ENCODE measurements around the gene SCUBE1. TPM values are rescaled to one million over a fixed set of nuclear protein-coding genes. Genes with fewer than 3 reads are reported as not detected.

Gene SCUBE1
- total RNA-seq, 3 donors from 2014 or later (not counting 1 experiment from before 2014, with no cell fraction given) = 0.05 to 1.2 (median 0.11) TPM

DNA sequence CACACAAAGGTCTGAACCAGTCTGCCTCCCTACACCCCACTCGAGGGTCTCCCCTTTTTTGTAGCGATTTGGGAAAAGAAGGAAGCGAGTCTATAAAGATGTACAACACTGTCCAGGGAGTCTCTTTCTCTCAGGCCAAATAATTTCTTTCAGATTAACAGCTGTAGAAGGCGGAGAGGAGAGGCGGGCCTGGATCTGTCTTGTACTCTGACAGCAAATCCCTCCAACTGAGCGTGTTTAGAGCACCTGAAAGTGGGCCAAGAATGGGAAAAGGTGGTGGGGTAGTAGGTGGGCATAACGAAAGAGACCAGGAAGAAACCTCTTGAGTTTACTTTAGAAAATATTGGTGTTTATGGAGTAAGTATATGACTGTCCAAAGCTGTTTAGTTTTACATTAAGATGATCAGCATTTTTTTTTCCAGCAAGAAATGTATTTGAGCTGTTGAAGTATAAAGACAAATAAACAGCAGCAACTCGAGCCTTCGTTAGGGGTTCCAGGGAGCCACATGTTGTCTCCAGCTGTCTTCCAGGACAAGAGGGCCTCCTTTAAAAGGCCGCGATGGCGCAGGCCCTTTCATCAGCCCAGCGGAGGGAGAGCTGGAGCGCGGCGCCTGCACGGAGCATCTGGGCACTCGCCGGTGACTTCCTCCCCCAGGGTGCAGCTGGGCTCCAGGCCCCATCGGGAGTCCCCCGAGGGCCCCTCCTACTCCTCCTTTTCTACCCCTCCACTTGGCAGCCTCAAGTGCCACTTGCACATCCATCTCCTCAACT is 34.9 kb downstream of the SCUBE1 start:
- no peak overlapping the region for H3K27ac Mint-ChIP-seq
- TF ChIP-seq, protein P1, sequence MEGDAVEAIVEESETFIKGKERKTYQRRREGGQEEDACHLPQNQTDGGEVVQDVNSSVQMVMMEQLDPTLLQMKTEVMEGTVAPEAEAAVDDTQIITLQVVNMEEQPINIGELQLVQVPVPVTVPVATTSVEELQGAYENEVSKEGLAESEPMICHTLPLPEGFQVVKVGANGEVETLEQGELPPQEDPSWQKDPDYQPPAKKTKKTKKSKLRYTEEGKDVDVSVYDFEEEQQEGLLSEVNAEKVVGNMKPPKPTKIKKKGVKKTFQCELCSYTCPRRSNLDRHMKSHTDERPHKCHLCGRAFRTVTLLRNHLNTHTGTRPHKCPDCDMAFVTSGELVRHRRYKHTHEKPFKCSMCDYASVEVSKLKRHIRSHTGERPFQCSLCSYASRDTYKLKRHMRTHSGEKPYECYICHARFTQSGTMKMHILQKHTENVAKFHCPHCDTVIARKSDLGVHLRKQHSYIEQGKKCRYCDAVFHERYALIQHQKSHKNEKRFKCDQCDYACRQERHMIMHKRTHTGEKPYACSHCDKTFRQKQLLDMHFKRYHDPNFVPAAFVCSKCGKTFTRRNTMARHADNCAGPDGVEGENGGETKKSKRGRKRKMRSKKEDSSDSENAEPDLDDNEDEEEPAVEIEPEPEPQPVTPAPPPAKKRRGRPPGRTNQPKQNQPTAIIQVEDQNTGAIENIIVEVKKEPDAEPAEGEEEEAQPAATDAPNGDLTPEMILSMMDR (IDR thresholded peaks at IDR 0.05) = no peak
- H3K27me3 Mint-ChIP-seq (ENCODE audit: low read depth in 2 of 2) = peaks cover 6 to 10% of the 10 kb centered on the region in 2 donors
- H3K9me3 ChIP-seq (ENCODE audit: control insufficient read depth, insufficient read depth, low read length) = no peaks in the 10 kb centered on the region
- H3K4me1 Mint-ChIP-seq = no peaks in the 10 kb centered on the region
- WGBS (ENCODE audit: insufficient coverage) = 49% methylated on average over 21 of the region's 21 CpGs
- no peaks in the 10 kb centered on the region for H3K4me1 ChIP-seq (ENCODE audit: control insufficient read depth, insufficient read depth, low read length)
- intact Hi-C loops (cut with micrococcal nuclease) = no loop called here
- no peaks in the 10 kb centered on the region for H3K9me3 Mint-ChIP-seq
- no peak overlapping the region for H3K4me3 Mint-ChIP-seq
- no peaks in the 10 kb centered on the region for H3K36me3 Mint-ChIP-seq
- no peaks in the 10 kb centered on the region for H3K36me3 ChIP-seq (ENCODE audit: control insufficient read depth, insufficient read depth, low read length)
- ATAC-seq (no peak), DNase-seq (no peak)
- H3K4me3 ChIP-seq (ENCODE audit: low read length) = no peak overlapping the region
- H3K27me3 ChIP-seq (ENCODE audit: control insufficient read depth, insufficient read depth, low read length) = no peaks in the 10 kb centered on the region
- H3K27ac ChIP-seq (ENCODE audit: low read length) = no peak overlapping the region

DNA sequence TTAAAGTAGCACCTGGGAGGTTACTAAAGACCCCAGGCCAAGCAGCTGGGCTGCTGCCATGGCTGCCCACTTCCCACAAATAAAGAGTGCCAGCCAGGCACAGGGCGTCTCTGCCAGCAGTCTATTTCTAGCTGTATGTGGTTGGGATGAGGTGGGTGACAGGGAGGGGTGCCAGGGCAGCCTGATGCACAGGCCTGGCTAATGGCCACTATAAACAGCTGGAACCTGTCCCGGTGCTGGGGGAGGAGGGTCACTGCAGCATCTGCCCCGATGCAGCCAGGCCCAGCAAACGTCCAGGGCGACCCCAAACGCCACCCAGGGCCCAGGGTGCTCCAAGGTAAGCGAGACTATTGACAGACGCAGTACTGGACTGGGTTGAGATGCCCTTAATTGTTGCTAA is 37.4 kb downstream of the SCUBE1 start:
- no peak for DNase-seq
- H3K4me3 Mint-ChIP-seq = no peak overlapping the region

DNA sequence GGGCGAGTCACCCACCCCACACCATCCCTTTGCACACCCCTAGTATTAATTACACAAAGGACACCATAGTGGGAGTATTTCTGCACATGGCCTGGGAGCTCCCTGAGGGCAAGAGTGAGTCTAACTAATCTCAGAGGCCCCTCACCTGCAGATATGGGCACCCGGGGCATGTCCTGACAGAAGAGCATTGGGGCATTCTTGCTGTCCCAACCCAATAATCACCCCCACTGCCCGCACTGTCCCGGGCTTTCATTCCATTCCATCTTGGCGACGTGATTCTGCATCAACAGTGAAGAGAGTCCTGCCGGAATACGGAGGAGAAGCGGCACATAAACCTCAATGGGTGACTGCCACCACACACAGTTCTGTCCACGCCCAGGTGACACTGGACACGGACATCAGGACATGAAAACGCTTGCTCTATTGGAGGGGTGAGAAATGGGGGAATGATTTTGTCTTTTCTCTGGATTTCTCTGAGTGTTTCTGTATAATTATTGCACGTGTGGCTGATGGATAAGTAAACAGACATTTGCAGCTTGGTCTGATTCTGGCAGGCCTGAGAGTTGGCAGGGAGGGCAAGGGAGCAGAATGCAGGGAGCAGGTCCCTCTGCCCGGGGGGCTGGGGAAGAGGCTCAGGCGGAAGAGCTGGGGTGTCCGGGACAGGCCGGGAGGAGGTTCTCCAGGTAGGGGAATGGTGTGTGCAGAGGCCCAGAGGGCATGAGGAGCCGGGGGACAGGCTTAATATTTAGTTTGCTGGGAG is 38.2 kb downstream of the SCUBE1 start:
- Histone ChIP-seq H3K9me3 (ENCODE audit: control insufficient read depth, insufficient read depth, low read length) (no peaks in the 10 kb centered on the region), H3K27me3 (ENCODE audit: control insufficient read depth, insufficient read depth, low read length) (no peaks in the 10 kb centered on the region), H3K4me1 (ENCODE audit: control insufficient read depth, insufficient read depth, low read length) (no peaks in the 10 kb centered on the region), H3K4me3 (ENCODE audit: low read length) (no peak overlapping the region), H3K36me3 (ENCODE audit: control insufficient read depth, insufficient read depth, low read length) (no peaks in the 10 kb centered on the region), H3K27ac (ENCODE audit: low read length) (no peak overlapping the region)
- no peak for ATAC-seq
- Mint-ChIP-seq H3K4me3 (no peak overlapping the region), H3K36me3 (no peaks in the 10 kb centered on the region), H3K27ac (no peak overlapping the region), H3K27me3 (ENCODE audit: low read depth in 2 of 2) (peaks cover 9 to 11% of the 10 kb centered on the region in 2 donors), H3K4me1 (no peaks in the 10 kb centered on the region), H3K9me3 (no peaks in the 10 kb centered on the region)
- WGBS (ENCODE audit: insufficient coverage) = 84% methylated on average over 17 of the region's 18 CpGs
- intact Hi-C loops (cut with micrococcal nuclease) = no loop called here
- no peak for DNase-seq
- TF ChIP-seq, protein P1 (IDR thresholded peaks at IDR 0.05) = no peak

More for the DNA sequence above, 37.4 kb downstream of the SCUBE1 start:
- Mint-ChIP-seq H3K9me3 (no peaks in the 10 kb centered on the region), H3K36me3 (no peaks in the 10 kb centered on the region), H3K27ac (no peak overlapping the region), H3K4me1 (no peaks in the 10 kb centered on the region), H3K27me3 (ENCODE audit: low read depth in 2 of 2) (peaks cover 11 to 14% of the 10 kb centered on the region in 2 donors)
- TF ChIP-seq, protein P1 (IDR thresholded peaks at IDR 0.05) = no peak
- no peaks in the 10 kb centered on the region for H3K36me3 ChIP-seq (ENCODE audit: control insufficient read depth, insufficient read depth, low read length)
- no peak overlapping the region for H3K27ac ChIP-seq (ENCODE audit: low read length)
- intact Hi-C loops (cut with micrococcal nuclease) = no loop called here
- H3K4me3 ChIP-seq (ENCODE audit: low read length) = no peak overlapping the region
- H3K4me1 ChIP-seq (ENCODE audit: control insufficient read depth, insufficient read depth, low read length) = no peaks in the 10 kb centered on the region
- no peaks in the 10 kb centered on the region for H3K9me3 ChIP-seq (ENCODE audit: control insufficient read depth, insufficient read depth, low read length)
- WGBS (ENCODE audit: insufficient coverage) = 77% methylated on average over 8 of the region's 8 CpGs
- ATAC-seq = no peak
- H3K27me3 ChIP-seq (ENCODE audit: control insufficient read depth, insufficient read depth, low read length) = no peaks in the 10 kb centered on the region
